Measurements from ENCODE around the gene NVL. TPM values are rescaled to one million over a fixed set of nuclear protein-coding genes. Genes with fewer than 3 reads are reported as not detected.

NVL gene
- total RNA-seq, 2 donors from 2014 or later = 23.9 to 29.7 TPM

DNA sequence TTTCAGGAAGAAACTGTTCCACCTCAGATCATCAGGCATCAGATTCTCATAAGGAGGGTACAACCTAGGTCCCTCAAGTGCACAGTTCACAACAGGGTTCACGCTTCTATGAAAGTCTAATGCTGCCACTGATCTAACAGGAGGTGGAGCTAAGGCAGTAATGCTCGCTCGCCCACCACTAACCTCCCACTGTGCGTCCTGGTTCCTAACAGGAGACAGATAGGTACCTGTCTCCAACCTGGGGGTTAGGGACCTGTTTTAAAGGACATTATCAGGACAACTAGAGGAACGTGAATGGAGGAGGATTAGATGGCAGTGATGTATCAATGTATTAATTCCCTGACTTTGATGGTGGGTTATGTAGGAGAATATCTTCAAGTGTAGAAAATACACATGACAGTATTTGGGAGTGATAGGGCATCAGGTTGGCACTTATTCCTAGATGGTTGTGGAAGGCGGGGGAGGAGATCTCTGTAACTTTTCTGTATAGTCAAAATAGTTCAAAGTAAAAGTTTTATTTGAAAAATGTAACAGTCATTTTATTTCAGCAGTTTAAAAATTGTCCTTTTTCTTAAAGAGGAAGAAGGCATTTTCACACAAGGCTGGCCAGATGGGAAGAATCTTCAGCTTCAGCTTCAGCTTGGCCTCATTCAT, 103.0 kb downstream of the NVL start:
- TF ChIP-seq POLR2AphosphoS5 (IDR thresholded peaks at IDR 0.05) (no peak), POLR2A (IDR thresholded peaks at IDR 0.05) (no peak)
- TF ChIP-seq, protein P1, sequence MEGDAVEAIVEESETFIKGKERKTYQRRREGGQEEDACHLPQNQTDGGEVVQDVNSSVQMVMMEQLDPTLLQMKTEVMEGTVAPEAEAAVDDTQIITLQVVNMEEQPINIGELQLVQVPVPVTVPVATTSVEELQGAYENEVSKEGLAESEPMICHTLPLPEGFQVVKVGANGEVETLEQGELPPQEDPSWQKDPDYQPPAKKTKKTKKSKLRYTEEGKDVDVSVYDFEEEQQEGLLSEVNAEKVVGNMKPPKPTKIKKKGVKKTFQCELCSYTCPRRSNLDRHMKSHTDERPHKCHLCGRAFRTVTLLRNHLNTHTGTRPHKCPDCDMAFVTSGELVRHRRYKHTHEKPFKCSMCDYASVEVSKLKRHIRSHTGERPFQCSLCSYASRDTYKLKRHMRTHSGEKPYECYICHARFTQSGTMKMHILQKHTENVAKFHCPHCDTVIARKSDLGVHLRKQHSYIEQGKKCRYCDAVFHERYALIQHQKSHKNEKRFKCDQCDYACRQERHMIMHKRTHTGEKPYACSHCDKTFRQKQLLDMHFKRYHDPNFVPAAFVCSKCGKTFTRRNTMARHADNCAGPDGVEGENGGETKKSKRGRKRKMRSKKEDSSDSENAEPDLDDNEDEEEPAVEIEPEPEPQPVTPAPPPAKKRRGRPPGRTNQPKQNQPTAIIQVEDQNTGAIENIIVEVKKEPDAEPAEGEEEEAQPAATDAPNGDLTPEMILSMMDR (IDR thresholded peaks at IDR 0.05) = no peak
- Histone ChIP-seq H3K27me3 (replicated peaks; ENCODE audit: insufficient read depth) (no peaks in the 10 kb centered on the region), H3K36me3 (no peaks in the 10 kb centered on the region)

DNA sequence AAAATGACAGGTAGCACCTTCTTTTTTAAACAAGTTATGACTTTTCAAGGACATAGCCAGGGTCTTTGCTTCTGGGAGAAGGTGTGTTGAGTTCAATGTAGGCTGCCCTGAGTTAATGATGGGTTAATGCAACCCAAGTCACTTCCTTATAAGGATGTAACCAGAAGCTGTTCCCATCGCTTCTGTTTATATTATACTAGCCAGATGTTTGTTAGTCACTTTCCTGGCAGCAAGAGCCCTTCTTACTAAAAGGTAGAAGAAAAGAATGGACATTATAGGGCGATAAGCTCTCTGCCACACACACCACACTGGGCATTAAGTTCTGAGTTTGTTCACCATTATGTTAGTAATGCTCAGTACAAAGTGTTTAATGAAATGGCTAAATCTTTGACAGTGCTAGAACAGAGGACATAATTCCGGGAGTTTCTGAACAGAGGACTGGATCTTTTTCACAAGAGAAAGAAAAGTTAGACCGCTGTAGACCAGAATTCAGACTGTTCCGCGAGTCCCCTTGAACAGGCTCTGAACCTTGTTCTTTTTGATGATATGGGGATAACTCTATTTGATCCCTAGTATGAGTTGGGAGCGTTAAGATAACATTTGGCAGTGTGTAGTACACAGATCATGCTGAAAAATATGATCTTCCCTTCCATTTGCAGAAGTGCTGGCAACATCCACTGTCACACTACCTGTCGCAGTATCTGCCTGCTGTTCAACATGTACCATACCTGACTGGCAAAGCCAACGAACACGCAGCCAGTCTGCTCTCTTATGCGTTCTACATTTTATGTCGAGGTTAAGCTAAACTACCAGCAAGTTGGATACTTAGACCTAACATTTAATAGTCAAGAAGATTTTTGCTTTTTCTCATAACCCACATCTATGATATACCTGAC, 105.9 kb downstream of the NVL start:
- no peak for DNase-seq (ENCODE audit: low spot score)
- Histone ChIP-seq H3K36me3 (no peaks in the 10 kb centered on the region), H3K27ac (peak overlapping the region in 1 of 2 donors; percentile 24), H3K27me3 (replicated peaks; ENCODE audit: insufficient read depth) (no peaks in the 10 kb centered on the region), H3K4me1 (replicated peaks) (no peaks in the 10 kb centered on the region), H3K9me3 (no peaks in the 10 kb centered on the region), H3K4me3 (no peak overlapping the region)
- no peak for TF ChIP-seq POLR2A (IDR thresholded peaks at IDR 0.05)
- peak; percentile 12 for TF ChIP-seq POLR2AphosphoS5 (IDR thresholded peaks at IDR 0.05)
- TF ChIP-seq, protein P1 (IDR thresholded peaks at IDR 0.05) = no peak
- intact Hi-C loops (cut with DNase I) = no loop called here
- 58% methylated on average over 12 of the region's 12 CpGs for WGBS

More for the DNA sequence above, 103.0 kb downstream of the NVL start:
- intact Hi-C loops (cut with DNase I) = no loop called here
- no peak for DNase-seq (ENCODE audit: low spot score)
- WGBS = 92% methylated on average over 6 of the region's 6 CpGs
- no peak overlapping the region for H3K27ac ChIP-seq
- no peaks in the 10 kb centered on the region for H3K4me1 ChIP-seq (replicated peaks)
- no peaks in the 10 kb centered on the region for H3K9me3 ChIP-seq
- H3K4me3 ChIP-seq = no peak overlapping the region

DNA sequence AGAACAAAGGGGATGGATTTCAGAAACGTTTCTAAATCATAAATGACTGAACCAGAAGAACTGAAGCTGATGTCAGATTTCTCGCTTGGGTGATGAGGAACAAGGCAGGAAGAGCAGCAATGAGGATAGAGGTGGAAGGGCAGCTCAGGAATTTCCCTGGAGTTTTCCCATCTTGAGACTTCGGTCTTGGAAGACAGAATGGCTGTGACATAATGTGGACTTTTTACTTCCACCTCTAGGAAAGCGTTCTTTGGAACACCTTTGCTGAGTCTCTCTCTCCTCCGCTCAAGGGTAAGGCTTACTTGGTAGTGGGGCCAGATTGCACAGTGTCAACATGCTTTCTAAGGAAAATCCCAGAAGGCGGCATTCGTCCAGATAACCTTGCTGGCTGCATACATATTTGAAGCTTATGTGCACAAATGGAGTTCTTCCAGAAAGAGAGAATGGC, 110.3 kb downstream of the NVL start:
- Histone ChIP-seq H3K36me3 (no peaks in the 10 kb centered on the region), H3K27ac (no peak overlapping the region), H3K9me3 (no peaks in the 10 kb centered on the region), H3K27me3 (replicated peaks; ENCODE audit: insufficient read depth) (no peaks in the 10 kb centered on the region), H3K4me3 (no peak overlapping the region), H3K4me1 (replicated peaks) (no peaks in the 10 kb centered on the region)
- TF ChIP-seq POLR2A (IDR thresholded peaks at IDR 0.05) (no peak), POLR2AphosphoS5 (IDR thresholded peaks at IDR 0.05) (no peak)
- TF ChIP-seq, protein P1 (IDR thresholded peaks at IDR 0.05) = no peak
- 56% methylated on average over 7 of the region's 7 CpGs for WGBS
- DNase-seq (ENCODE audit: low spot score) = no peak
- intact Hi-C loops (cut with DNase I) = no loop called here

DNA sequence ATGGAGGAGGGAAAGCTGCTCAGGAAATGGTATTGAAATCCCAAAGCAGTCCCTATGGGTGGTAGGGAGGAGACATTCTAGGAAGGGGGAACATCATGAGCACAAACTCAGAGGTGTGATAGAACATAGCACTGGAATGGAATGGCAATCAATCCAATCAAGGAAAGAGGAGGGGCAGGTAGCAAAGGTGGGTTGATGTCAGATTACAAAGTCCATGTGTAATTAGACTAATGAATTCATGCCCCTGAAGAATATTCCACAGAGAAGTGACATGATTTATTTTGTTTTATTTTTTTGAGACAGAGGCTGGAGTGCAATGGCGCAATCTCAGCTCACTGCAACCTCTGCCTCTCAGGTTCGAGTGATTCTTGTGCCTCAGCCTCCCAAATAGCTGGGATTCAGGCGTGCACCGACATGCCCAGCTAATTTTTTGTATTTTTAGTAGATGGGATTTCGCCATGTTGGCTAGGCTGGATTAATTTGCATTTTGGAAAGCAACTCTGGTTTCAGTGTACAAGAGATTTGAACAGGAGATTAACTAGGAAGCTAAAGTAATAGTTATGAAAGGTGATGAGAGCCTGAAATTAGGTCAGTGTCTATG, 110.9 kb downstream of the NVL start:
- 54% methylated on average over 5 of the region's 5 CpGs for WGBS
- TF ChIP-seq, protein P1 (IDR thresholded peaks at IDR 0.05) = no peak
- no peak for TF ChIP-seq POLR2AphosphoS5 (IDR thresholded peaks at IDR 0.05)
- TF ChIP-seq POLR2A (IDR thresholded peaks at IDR 0.05) = no peak
- no peak for DNase-seq (ENCODE audit: low spot score)

More for the DNA sequence above, 110.9 kb downstream of the NVL start:
- no peaks in the 10 kb centered on the region for H3K9me3 ChIP-seq
- no peaks in the 10 kb centered on the region for H3K4me1 ChIP-seq (replicated peaks)
- no peaks in the 10 kb centered on the region for H3K27me3 ChIP-seq (replicated peaks; ENCODE audit: insufficient read depth)
- no peak overlapping the region for H3K4me3 ChIP-seq
- no peak overlapping the region for H3K27ac ChIP-seq
- intact Hi-C loops (cut with DNase I) = no loop called here
- H3K36me3 ChIP-seq = no peaks in the 10 kb centered on the region
